Measurements from ENCODE around the gene GRID2.

DNA sequence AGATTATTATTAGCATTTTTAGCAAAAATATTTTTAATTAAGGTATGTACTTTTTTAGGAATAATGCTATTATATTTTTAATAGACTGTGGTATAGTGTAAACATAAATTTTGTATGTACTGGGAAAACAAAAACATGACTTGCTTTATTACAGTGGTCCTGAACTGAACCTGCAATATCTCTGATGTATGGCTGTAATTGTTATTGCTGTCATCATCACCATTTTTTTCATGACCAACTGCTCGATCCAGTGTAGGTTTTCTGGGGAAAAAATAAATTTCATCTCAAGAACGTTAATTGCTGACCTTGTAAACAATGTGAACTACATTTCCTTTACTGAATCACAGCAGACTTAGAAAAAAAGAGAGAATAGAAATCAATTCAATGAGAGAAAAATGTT lies 1441.2 kb downstream of the GRID2 start:
- TF ChIP-seq, protein P1, sequence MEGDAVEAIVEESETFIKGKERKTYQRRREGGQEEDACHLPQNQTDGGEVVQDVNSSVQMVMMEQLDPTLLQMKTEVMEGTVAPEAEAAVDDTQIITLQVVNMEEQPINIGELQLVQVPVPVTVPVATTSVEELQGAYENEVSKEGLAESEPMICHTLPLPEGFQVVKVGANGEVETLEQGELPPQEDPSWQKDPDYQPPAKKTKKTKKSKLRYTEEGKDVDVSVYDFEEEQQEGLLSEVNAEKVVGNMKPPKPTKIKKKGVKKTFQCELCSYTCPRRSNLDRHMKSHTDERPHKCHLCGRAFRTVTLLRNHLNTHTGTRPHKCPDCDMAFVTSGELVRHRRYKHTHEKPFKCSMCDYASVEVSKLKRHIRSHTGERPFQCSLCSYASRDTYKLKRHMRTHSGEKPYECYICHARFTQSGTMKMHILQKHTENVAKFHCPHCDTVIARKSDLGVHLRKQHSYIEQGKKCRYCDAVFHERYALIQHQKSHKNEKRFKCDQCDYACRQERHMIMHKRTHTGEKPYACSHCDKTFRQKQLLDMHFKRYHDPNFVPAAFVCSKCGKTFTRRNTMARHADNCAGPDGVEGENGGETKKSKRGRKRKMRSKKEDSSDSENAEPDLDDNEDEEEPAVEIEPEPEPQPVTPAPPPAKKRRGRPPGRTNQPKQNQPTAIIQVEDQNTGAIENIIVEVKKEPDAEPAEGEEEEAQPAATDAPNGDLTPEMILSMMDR (IDR thresholded peaks at IDR 0.05), result no peak
- TF ChIP-seq POLR2A (IDR thresholded peaks at IDR 0.05) (no peak), POLR2AphosphoS5 (IDR thresholded peaks at IDR 0.05; ENCODE audit: insufficient read depth in 1 of 2, low read depth in 1 of 2) (no peak)
